ENCODE data around the gene TERT.

TERT gene

DNA sequence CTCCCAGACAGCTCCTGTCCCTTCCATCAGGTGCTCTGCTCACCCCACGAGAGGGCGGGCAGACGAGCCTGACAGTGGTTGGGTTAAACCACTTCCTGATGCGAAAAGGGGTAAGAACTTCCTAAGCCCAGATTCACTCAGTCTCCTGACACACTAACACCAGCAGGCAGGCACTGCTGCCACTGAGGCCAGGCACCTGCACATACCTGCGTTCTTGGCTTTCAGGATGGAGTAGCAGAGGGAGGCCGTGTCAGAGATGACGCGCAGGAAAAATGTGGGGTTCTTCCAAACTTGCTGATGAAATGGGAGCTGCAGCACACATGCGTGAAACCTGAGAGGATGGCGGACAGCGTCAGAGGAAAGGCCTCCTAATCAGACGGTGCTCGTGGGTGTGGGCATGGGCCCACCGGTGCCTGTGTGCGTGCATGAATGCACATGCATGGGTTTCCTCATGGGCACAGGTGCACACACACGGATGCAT is 39.7 kb downstream of the TERT start:
- POLR2A ChIA-PET = no interaction called here
- no peak for DNase-seq (ENCODE audit: extremely low spot score)
- TF ChIP-seq CTCF (IDR thresholded peaks at IDR 0.05; ENCODE audit: control extremely low read depth, extremely low read depth, low read depth, missing control alignments) = no peak
- CTCF ChIA-PET = no interaction called here

- ChIA-PET CTCF (no interaction called here), POLR2A (no interaction called here)
- no peak for TF ChIP-seq CTCF (IDR thresholded peaks at IDR 0.05; ENCODE audit: control extremely low read depth, extremely low read depth, low read depth, missing control alignments)
- DNase-seq (ENCODE audit: extremely low spot score) = no peak
Measured at GRCh38 chr5:1254196-1254595, 40.7 kb downstream of the TERT start.

DNA sequence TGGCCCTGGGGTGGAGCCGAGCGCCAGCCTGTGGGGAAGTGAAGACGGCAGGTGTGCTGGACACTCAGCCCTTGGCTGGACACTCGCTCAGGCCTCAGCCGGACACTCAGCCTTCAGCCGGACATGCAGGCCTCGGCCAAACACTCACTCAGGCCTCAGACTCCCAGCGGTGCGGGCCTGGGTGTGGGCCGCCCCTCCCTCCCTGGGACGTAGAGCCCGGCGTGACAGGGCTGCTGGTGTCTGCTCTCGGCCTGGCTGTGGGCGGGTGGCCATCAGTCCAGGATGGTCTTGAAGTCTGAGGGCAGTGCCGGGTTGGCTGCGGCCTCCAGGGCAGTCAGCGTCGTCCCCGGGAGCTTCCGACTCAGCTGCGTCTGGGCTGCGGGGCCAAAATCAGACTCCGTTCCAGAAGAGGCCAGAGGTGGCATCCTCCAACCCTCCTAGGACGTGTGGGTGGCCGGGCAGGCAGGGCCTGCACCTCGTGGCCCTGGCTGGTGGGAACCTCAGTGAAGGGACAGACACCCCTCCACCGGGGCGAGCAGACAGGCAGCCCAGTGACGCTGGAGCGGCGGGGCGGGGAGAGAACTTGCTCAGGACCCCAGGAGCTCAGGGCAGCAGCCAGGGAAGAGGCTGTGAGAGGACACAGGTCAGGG is 41.3 kb downstream of the TERT start:
- CTCF ChIA-PET = no interaction called here
- TF ChIP-seq CTCF (IDR thresholded peaks at IDR 0.05; ENCODE audit: control extremely low read depth, extremely low read depth, low read depth, missing control alignments) = no peak
- DNase-seq (ENCODE audit: extremely low spot score) = no peak
- POLR2A ChIA-PET = no interaction called here

DNA sequence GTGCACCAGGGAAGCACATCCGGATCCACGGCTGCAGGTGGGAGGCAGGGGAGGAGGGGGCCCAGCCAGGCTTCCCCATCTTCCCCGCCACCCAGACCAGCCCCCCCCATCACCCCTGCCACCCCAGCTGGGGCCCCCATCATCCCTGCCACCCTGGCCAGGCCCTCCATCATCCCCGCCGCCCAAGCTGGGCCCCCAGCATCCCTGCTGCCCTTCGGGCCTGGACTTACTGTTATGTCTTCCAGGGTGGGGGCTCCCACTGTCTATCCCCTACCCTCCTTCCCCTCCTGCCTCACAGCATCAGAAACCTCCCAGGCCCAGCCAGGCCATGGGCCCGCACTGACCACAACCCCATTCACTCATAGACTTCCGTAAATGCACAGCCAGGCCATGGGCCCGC is 42.2 kb downstream of the TERT start:
- DNase-seq (ENCODE audit: extremely low spot score) = no peak
- TF ChIP-seq CTCF (IDR thresholded peaks at IDR 0.05; ENCODE audit: control extremely low read depth, extremely low read depth, low read depth, missing control alignments) = no peak
- ChIA-PET POLR2A (no interaction called here), CTCF (no interaction called here)

DNA sequence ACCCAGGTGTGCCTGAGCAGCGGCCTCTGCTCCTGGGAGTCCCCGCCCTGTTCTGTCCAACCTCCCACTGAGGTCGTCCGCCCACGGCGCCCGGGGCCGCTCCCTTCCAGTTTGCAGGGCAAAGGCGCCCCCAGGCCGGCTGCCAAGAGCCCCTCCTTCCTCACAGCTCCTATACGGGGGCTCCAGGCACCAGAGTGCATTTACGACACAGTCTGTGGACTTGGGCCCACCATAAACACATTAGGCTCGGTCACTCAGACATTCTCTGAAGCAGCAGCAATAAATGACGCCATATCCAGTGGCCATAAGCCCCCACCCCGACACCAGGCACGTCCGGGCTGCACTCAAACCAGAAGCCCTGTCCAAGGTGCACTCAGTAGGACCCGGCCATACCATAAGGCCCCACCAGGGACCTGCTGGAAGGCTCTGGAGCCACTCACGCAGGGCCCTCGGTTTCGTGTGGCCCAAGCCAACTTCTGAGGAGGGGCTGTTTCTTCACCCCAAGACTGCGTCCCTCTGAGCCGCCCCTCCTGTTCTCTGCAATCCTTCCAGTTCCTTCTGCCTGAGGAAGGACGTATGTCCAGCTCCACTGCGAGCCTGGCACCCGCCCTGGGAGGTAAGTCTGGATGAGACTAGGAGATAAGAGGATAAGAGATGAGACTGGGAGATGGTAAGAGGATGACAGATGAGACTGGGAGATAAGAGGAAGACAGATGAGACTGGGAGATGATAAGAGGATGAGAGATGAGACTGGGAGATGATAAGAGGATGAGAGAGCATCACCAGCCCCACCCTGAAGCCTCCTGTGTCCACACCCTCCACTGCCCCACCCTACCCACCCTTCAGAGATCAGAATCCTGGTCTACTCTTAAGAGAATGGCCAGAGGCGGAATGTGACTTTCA is 42.9 kb downstream of the TERT start:
- DNase-seq (ENCODE audit: extremely low spot score) = no peak
- POLR2A ChIA-PET = no interaction called here
- CTCF ChIA-PET = no interaction called here
- TF ChIP-seq CTCF (IDR thresholded peaks at IDR 0.05; ENCODE audit: control extremely low read depth, extremely low read depth, low read depth, missing control alignments) = no peak

DNA sequence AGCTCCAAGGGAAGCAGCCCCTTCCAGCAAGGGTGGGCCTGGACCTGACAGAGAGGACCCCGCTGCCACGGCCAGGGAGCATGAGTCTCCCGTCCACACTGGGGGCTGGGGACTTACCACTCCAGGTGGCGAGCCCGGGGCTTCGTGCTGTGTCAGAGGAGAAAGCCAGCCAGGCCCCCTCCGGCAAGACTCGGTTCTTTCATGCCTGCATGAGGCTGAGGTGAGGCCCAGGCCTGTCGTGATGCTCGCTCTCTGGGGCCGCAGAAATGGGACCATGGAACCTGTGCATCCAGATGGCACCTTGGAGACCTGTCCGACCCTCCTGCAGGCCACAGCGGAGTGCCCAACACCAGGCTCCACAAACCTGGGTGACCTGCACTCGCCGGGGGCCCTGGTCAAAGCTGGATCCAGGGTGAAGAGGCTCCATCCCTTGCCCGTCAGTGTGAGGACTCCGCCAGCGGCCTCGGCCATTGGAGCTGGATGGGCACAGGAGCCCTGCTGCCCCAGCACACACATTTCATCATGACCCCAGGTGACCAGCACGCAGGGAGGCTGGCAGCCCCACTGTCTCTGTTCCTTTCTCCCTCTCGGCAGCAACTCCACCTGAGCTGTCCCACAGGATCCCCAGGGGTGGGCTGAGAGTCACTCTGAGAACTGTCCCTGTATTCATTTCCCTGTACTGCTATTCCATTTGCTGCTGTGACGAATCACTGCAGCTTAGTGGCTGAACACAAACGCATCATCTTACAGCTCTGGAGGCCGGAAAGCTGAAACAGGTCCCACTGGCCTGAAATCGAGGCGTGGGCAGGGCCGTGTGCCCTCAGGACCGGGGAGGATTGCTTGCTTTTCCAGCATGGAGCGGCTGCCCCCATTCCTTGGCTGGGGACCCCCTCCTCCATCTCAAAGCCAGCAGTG is 45.2 kb downstream of the TERT start:
- TF ChIP-seq CTCF (IDR thresholded peaks at IDR 0.05; ENCODE audit: control extremely low read depth, extremely low read depth, low read depth, missing control alignments) = no peak
- DNase-seq (ENCODE audit: extremely low spot score) = no peak
- ChIA-PET POLR2A (no interaction called here), CTCF (no interaction called here)

Measured in GM10248 (cell line).